Prostate gland (tissue), 2 donors: ENCODE data around the gene LENG9.

Experiments used
- POLR2A ChIP-seq: fragments of 450-650 bp; IDR thresholded peaks from one replicate; pipeline ENCODE4 v1.6.1; 2016; ENCODE audit warnings: antibody characterized with exemption, mild to moderate bottlenecking
- POLR2AphosphoS5 ChIP-seq: sonication (generic); formaldehyde crosslinking; IDR thresholded peaks from one replicate; pipeline ENCODE4 v1.6.1; 2017; ENCODE audit warnings: antibody characterized with exemption
- TF ChIP-seq, protein P1 (sequence below), 4 experiments: fragments of 200-600 bp in 2 of 4; fragments of 450-650 bp in 2 of 4; sonication (generic) in 2 of 4; IDR thresholded peaks; 1 replicate in 3 of 4; 2 replicates in 1 of 4; pipeline ENCODE4 v1.5.1; 2016 to 2019; ENCODE audit warnings: antibody characterized with exemption in 4 of 4, mild to moderate bottlenecking in 2 of 4, moderate library complexity in 2 of 4

DNA sequence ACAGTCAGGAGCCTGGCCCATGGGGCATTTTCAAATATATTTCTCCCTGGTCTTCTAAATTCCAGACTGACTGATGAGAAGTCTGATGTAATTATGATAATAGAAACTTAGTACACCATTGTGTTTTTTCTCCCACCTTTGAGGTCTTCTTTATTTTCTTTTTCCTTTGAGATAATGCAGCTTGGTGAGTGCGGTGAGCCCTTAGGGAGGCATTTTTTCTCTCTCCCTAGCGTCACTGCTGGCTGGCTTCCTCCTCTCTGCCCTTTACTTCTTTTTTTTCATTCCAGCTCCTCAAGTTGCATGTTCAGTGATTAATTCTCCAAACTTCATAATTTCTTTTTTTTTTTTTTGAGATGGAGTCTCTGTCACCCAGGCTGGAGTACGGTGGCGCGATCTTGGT is 22.3 kb upstream of the LENG9 start:
- TF ChIP-seq, protein P1, sequence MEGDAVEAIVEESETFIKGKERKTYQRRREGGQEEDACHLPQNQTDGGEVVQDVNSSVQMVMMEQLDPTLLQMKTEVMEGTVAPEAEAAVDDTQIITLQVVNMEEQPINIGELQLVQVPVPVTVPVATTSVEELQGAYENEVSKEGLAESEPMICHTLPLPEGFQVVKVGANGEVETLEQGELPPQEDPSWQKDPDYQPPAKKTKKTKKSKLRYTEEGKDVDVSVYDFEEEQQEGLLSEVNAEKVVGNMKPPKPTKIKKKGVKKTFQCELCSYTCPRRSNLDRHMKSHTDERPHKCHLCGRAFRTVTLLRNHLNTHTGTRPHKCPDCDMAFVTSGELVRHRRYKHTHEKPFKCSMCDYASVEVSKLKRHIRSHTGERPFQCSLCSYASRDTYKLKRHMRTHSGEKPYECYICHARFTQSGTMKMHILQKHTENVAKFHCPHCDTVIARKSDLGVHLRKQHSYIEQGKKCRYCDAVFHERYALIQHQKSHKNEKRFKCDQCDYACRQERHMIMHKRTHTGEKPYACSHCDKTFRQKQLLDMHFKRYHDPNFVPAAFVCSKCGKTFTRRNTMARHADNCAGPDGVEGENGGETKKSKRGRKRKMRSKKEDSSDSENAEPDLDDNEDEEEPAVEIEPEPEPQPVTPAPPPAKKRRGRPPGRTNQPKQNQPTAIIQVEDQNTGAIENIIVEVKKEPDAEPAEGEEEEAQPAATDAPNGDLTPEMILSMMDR (IDR thresholded peaks at IDR 0.05) = no peak
- TF ChIP-seq POLR2AphosphoS5 = no peak
- no peak for TF ChIP-seq POLR2A
